Suprapubic skin (tissue), 4 donors: ENCODE measurements around the gene SIGLEC15. TPM values are rescaled to one million over a fixed set of nuclear protein-coding genes. Genes with fewer than 3 reads are reported as not detected.

Experiments used
- DNase-seq, 2 donors: peaks; one replicate each; pipeline ENCODE4 v3.0.0-alpha.2; 2019; ENCODE audit warnings: low spot score in 2 of 2
- H3K27ac ChIP-seq: fragments of 200-600 bp; sonication (generic); one replicate; pipeline ENCODE4 v1.5.1; 2019
- H3K27me3 ChIP-seq: fragments of 200-600 bp; sonication (generic); one replicate; pipeline ENCODE4 v1.5.1; 2019
- H3K36me3 ChIP-seq: fragments of 200-600 bp; sonication (generic); one replicate; pipeline ENCODE4 v1.5.1; 2019
- H3K4me1 ChIP-seq: fragments of 200-600 bp; sonication (generic); one replicate; pipeline ENCODE4 v1.5.1; 2019
- H3K4me3 ChIP-seq: fragments of 200-600 bp; sonication (generic); one replicate; pipeline ENCODE4 v1.5.1; 2019; ENCODE audit warnings: mild to moderate bottlenecking
- H3K9me3 ChIP-seq: fragments of 200-600 bp; sonication (generic); one replicate; pipeline ENCODE4 v1.5.1; 2019
- CTCF ChIP-seq, 2 donors: fragments of 200-600 bp in 1 of 2; fragments of 450-650 bp in 1 of 2; sonication (generic) in 1 of 2; IDR thresholded peaks; one replicate each; pipeline ENCODE4 v1.5.1; 2016 to 2019; ENCODE audit warnings: antibody characterized with exemption in 2 of 2, mild to moderate bottlenecking in 1 of 2, moderate library complexity in 1 of 2
- EP300 ChIP-seq: sonication (generic); formaldehyde crosslinking; IDR thresholded peaks from one replicate; pipeline ENCODE4 v1.6.1; 2017; ENCODE audit warnings: antibody characterized with exemption
- POLR2A ChIP-seq, 2 donors: fragments of 450-650 bp; IDR thresholded peaks; one replicate each; pipeline ENCODE4 v1.6.1; 2017; ENCODE audit warnings: antibody characterized with exemption in 2 of 2, mild to moderate bottlenecking in 2 of 2, moderate library complexity in 2 of 2
- POLR2AphosphoS5 ChIP-seq, 3 donors: sonication (generic); formaldehyde crosslinking; IDR thresholded peaks; one replicate each; pipeline ENCODE4 v1.6.1; 2017; ENCODE audit warnings: antibody characterized with exemption in 3 of 3
- WGBS: methylation state at CpG from one replicate; pipeline ENCODE4 v1.1.5; 2018; 5-methylcytosine and 5-hydroxymethylcytosine counted together
- total RNA-seq, 4 donors: library from RNA; depleted of rRNA; stranded (reverse); fragments of >200 nt; gene quantifications; one replicate each; pipeline ENCODE4 v1.1.0, GENCODE V29; 2016

The SIGLEC15 gene
- total RNA-seq, 4 donors from 2014 or later: 0.57 to 3.4 (median 0.98) TPM; not detected in 1

DNA sequence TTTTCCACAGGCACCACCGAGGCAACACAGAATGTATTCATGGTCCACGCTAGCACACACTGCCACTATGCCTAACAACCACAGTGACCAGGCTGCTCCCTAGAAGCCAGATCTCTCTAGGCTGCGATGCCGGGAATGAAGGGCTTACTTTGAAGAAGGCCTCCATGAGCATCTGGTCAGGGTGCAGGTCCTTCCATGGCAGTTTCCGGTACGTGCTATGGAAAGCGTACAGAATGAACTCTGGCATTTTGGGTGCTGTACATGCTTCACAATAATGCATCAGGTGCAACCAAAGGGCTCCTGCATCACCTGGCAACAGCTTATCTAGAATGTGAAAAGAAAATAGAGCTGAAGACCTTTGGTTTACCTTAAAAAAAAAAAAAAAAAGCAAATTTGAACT, 44.9 kb downstream of the SIGLEC15 start:
- Histone ChIP-seq H3K9me3 (no peaks in the 10 kb centered on the region), H3K27me3 (no peaks in the 10 kb centered on the region), H3K36me3 (peaks cover 72% of the 10 kb centered on the region), H3K27ac (no peak overlapping the region), H3K4me3 (no peak overlapping the region), H3K4me1 (no peaks in the 10 kb centered on the region)
- 90% methylated on average over 7 of the region's 7 CpGs for WGBS
- TF ChIP-seq EP300 (no peak), POLR2A (IDR thresholded peaks at IDR 0.05) (no peak), CTCF (IDR thresholded peaks at IDR 0.05) (no peak), POLR2AphosphoS5 (IDR thresholded peaks at IDR 0.05) (no peak)
- DNase-seq: no peak

DNA sequence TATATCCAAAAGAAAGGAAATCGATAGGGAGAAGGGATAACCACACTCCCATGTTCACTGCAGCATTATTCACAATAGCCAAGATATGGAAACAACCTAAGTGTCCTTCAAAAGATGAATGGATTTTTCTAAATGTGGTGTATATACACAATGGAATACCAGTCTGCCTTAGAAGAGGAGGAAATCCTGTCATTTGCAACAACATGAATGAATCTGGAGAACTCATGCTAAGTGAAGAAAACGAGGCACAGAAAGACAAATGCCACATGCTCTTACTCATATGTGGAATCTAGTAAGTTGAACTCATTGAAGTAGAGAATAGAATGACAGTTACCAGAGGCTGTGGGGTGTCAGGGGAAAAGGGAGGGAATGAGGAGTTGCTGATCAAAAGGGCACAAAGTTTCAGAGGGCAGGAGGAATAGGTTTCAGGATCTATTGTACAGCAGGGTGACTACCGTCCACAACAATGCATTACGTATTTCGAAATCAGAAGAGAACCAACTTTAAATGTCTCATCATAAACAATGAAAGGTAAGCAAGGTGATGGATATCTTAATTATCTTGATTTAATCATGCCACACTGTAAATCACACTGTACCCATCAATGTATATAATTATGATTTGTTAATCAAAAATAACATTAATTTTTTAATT, 46.1 kb downstream of the SIGLEC15 start:
- Histone ChIP-seq H3K27me3 (no peaks in the 10 kb centered on the region), H3K4me1 (no peaks in the 10 kb centered on the region), H3K4me3 (no peak overlapping the region), H3K36me3 (peaks cover 71% of the 10 kb centered on the region), H3K9me3 (no peaks in the 10 kb centered on the region), H3K27ac (no peak overlapping the region)
- DNase-seq: no peak
- no peak for TF ChIP-seq EP300
- TF ChIP-seq POLR2A (IDR thresholded peaks at IDR 0.05): no peak
- TF ChIP-seq POLR2AphosphoS5 (IDR thresholded peaks at IDR 0.05): no peak
- WGBS: 75% methylated on average over 5 of the region's 5 CpGs

GRCh38 chr18:45874491-45875184, 49.2 kb downstream of the SIGLEC15 start:
- H3K27me3 ChIP-seq: no peaks in the 10 kb centered on the region
- peaks cover 77% of the 10 kb centered on the region for H3K36me3 ChIP-seq
- no peak overlapping the region for H3K27ac ChIP-seq
- TF ChIP-seq POLR2A (IDR thresholded peaks at IDR 0.05) (no peak), POLR2AphosphoS5 (IDR thresholded peaks at IDR 0.05) (no peak), EP300 (no peak), CTCF (IDR thresholded peaks at IDR 0.05) (no peak)
- no peaks in the 10 kb centered on the region for H3K9me3 ChIP-seq
- H3K4me1 ChIP-seq: no peaks in the 10 kb centered on the region
- DNase-seq: no peak
- WGBS: 77% methylated on average over 5 of the region's 5 CpGs
- H3K4me3 ChIP-seq: no peak overlapping the region

DNA sequence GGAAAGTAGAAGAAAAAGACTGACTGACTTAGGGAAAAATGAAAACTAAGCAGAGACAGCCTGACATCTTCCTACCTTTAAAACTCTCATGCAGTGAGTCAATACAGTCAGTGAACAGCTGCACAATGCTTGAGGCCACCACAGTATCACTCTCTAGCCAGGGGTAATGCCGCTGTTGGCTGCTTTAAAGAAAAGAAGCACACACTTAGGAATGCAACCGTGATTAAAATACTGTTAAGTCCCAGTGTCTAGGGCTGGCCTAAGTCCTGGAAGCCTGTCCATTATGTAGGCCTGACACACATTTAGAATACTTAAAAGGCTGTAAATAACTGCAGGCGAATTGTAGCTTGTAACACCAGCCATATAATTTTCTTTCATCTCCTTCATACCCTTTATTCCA, 50.7 kb downstream of the SIGLEC15 start:
- Histone ChIP-seq H3K4me1 (peaks cover 4% of the 10 kb centered on the region), H3K4me3 (no peak overlapping the region), H3K27me3 (no peaks in the 10 kb centered on the region), H3K9me3 (no peaks in the 10 kb centered on the region), H3K36me3 (peaks cover 66% of the 10 kb centered on the region), H3K27ac (no peak overlapping the region)
- TF ChIP-seq POLR2AphosphoS5 (IDR thresholded peaks at IDR 0.05) (no peak), POLR2A (IDR thresholded peaks at IDR 0.05) (no peak), EP300 (no peak), CTCF (IDR thresholded peaks at IDR 0.05) (no peak)
- no peak for DNase-seq
- 95% methylated on average over 3 of the region's 3 CpGs for WGBS

GRCh38 chr18:45877403-45877802, 51.9 kb downstream of the SIGLEC15 start:
- no peak for TF ChIP-seq POLR2AphosphoS5 (IDR thresholded peaks at IDR 0.05)
- Histone ChIP-seq H3K9me3 (no peaks in the 10 kb centered on the region), H3K27ac (no peak overlapping the region), H3K4me3 (no peak overlapping the region), H3K27me3 (no peaks in the 10 kb centered on the region), H3K4me1 (peaks cover 4% of the 10 kb centered on the region), H3K36me3 (peaks cover 71% of the 10 kb centered on the region)
- DNase-seq: no peak
- 97% methylated on average over 3 of the region's 3 CpGs for WGBS
